KG1 (cell line): ENCODE results near the gene NAALADL2.

Experiments used
- DNase-seq: peaks from one replicate; lab custom pipeline; 2025; lab: John Stamatoyannopoulos, UW

The NAALADL2 gene

GRCh38 chr3:174960898-174961297 lies 101.8 kb downstream of the NAALADL2 start:
- DNase-seq, result no peak

GRCh38 chr3:174973465-174973864 lies 114.3 kb downstream of the NAALADL2 start:
- DNase-seq, result no peak

GRCh38 chr3:174986685-174987084 lies 127.6 kb downstream of the NAALADL2 start:
- no peak for DNase-seq

- no peak for DNase-seq
Observed at GRCh38 chr3:175001091-175001490, 142.0 kb downstream of the NAALADL2 start.

GRCh38 chr3:175002732-175003143 lies 143.6 kb downstream of the NAALADL2 start:
- DNase-seq, result no peak

- DNase-seq, result no peak
Observed at GRCh38 chr3:175003590-175003989, 144.5 kb downstream of the NAALADL2 start.

- no peak for DNase-seq
Observed at GRCh38 chr3:175005193-175005592, 146.1 kb downstream of the NAALADL2 start.

GRCh38 chr3:175005881-175006280 lies 146.7 kb downstream of the NAALADL2 start:
- DNase-seq, result no peak

- DNase-seq, result no peak
Observed at GRCh38 chr3:175007306-175007705, 148.2 kb downstream of the NAALADL2 start.

- no peak for DNase-seq
Observed at GRCh38 chr3:175009295-175009694, 150.2 kb downstream of the NAALADL2 start.

- no peak for DNase-seq
Observed at GRCh38 chr3:175015056-175015635, 156.0 kb downstream of the NAALADL2 start.

- DNase-seq, result no peak
Observed at GRCh38 chr3:175018946-175019727, 160.0 kb downstream of the NAALADL2 start.

- DNase-seq, result no peak
Observed at GRCh38 chr3:175020101-175020500, 161.0 kb downstream of the NAALADL2 start.

GRCh38 chr3:175029828-175030227 lies 170.7 kb downstream of the NAALADL2 start:
- no peak for DNase-seq

GRCh38 chr3:175039875-175040274 lies 180.7 kb downstream of the NAALADL2 start:
- DNase-seq, result no peak

- DNase-seq, result no peak
Observed at GRCh38 chr3:175041369-175041768, 182.2 kb downstream of the NAALADL2 start.

GRCh38 chr3:175046601-175047000 lies 187.5 kb downstream of the NAALADL2 start:
- no peak for DNase-seq

GRCh38 chr3:175047786-175048185 lies 188.7 kb downstream of the NAALADL2 start:
- DNase-seq, result no peak

GRCh38 chr3:175057401-175057800 lies 198.3 kb downstream of the NAALADL2 start:
- no peak for DNase-seq

GRCh38 chr3:175059788-175060187 lies 200.7 kb downstream of the NAALADL2 start:
- no peak for DNase-seq

GRCh38 chr3:175065497-175065896 lies 206.4 kb downstream of the NAALADL2 start:
- DNase-seq, result no peak

GRCh38 chr3:175066617-175067415 lies 207.7 kb downstream of the NAALADL2 start:
- DNase-seq, result no peak

- DNase-seq, result no peak
Observed at GRCh38 chr3:175068587-175068986, 209.5 kb downstream of the NAALADL2 start.
